K562 (cell line): ENCODE measurements around the gene TEX9. TPM values are rescaled to one million over a fixed set of nuclear protein-coding genes. Genes with fewer than 3 reads are reported as not detected.

Experiments used
- ARHGAP35 ChIP-seq: fragments of 450-650 bp; IDR thresholded peaks from 2 replicates; pipeline ENCODE4 v1.6.1; 2018; ENCODE audit not compliant: partially characterized antibody
- CEBPB ChIP-seq: fragments of 450-650 bp; IDR thresholded peaks from 2 replicates; pipeline ENCODE4 v1.6.1; 2016; ENCODE audit warnings: missing genetic modification characterization, missing compliant biosample characterization
- E2F6 ChIP-seq, 2 experiments: IDR thresholded peaks; 2 replicates each; pipeline ENCODE4 v1.6.1; 2011; ENCODE audit warnings: borderline replicate concordance in 1 of 2, control low read depth in 1 of 2, low read depth in 1 of 2, low read length in 1 of 2, mild to moderate bottlenecking in 1 of 2, mixed read lengths in 1 of 2, moderate library complexity in 1 of 2; ENCODE audit not compliant: insufficient read depth in 1 of 2, insufficient read length in 1 of 2, poor library complexity in 1 of 2, severe bottlenecking in 1 of 2; ENCODE audit errors: extremely low read depth in 1 of 2
- GTF2E2 ChIP-seq: fragments of 200-800 bp; sonication (Bioruptor generic); IDR thresholded peaks from 2 replicates; pipeline ENCODE4 v1.6.1; 2016; ENCODE audit warnings: missing genetic modification characterization, missing compliant biosample characterization
- HIVEP1 ChIP-seq: fragments of 250-450 bp; sonication (Bioruptor Pico); IDR thresholded peaks from 2 replicates; pipeline ENCODE4 v1.4.0; 2020; ENCODE audit warnings: mild to moderate bottlenecking
- HNRNPLL ChIP-seq: fragments of 200-400 bp; formaldehyde crosslinking; IDR thresholded peaks from 2 replicates; pipeline ENCODE4 v1.6.1; 2017; ENCODE audit warnings: low read length, low read depth, mild to moderate bottlenecking; ENCODE audit not compliant: poor library complexity, severe bottlenecking
- POLR2H ChIP-seq: IDR thresholded peaks from 2 replicates; pipeline ENCODE4 v1.6.1; 2016; ENCODE audit warnings: missing genetic modification characterization, low read depth, mild to moderate bottlenecking, control low read depth, missing compliant biosample characterization, moderate library complexity
- RCOR1 ChIP-seq, 2 experiments: IDR thresholded peaks; 2 replicates each; pipeline ENCODE4 v1.6.1; 2012; ENCODE audit warnings: low read depth in 2 of 2, low read length in 2 of 2, borderline replicate concordance in 1 of 2, improper control_type of control experiment in 1 of 2
- REST ChIP-seq, 2 experiments: fragments of 450-650 bp; formaldehyde crosslinking in 1 of 2; IDR thresholded peaks; 2 replicates each; pipeline versions ENCODE4 v1.4.0 to v1.6.1; 2014 to 2020; ENCODE audit warnings: mild to moderate bottlenecking in 2 of 2, borderline replicate concordance in 1 of 2, low read depth in 1 of 2
- SIN3A ChIP-seq, 2 experiments: fragments of 150-350 bp in 1 of 2; IDR thresholded peaks; 2 replicates each; pipeline ENCODE4 v1.6.1; 2011 to 2016; ENCODE audit warnings: borderline replicate concordance in 2 of 2, low read depth in 2 of 2, low read length in 2 of 2, mild to moderate bottlenecking in 2 of 2, moderate library complexity in 2 of 2; ENCODE audit not compliant: control insufficient read depth in 1 of 2
- SIN3B ChIP-seq: fragments of 450-650 bp; IDR thresholded peaks from 2 replicates; pipeline ENCODE4 v1.6.1; 2017; ENCODE audit warnings: low read depth, mild to moderate bottlenecking, moderate library complexity
- SMAD4 ChIP-seq: fragments of 250-450 bp; sonication (Bioruptor Pico); conservative IDR thresholded peaks from 2 replicates; pipeline ENCODE4 v1.8.0; 2021; ENCODE audit warnings: inconsistent platforms, mild to moderate bottlenecking, moderate library complexity
- ZBTB43 ChIP-seq: sonication (generic); formaldehyde crosslinking; IDR thresholded peaks from 2 replicates; pipeline ENCODE4 v1.8.0; 2023; ENCODE audit warnings: mild to moderate bottlenecking, missing genetic modification reagents
- polyA plus RNA-seq, 8 experiments: library from polyadenylated mRNA; depleted of rRNA in 4 of 8; stranded (reverse) in 5 of 8; unstranded in 3 of 8; fragments of >200 nt; fragmentation: Nextera tagmentation in 2 of 8; fragmentation: Illumina TruSeq in 1 of 8; extraction: Ambion mirVana in 2 of 8; extraction: Trizol in 1 of 8; gene quantifications; 2 replicates each; pipeline versions ENCODE4 v1.2.1 to v1.2.3, GENCODE V29; 2011 to 2014; ENCODE audit warnings: inconsistent platforms in 1 of 8, missing spikeins in 1 of 8
- total RNA-seq, 7 experiments: library from RNA; depleted of rRNA in 6 of 7; stranded (reverse); fragments of >200 nt in 6 of 7; fragmentation: Illumina TruSeq in 2 of 7; extraction: Trizol in 2 of 7; gene quantifications; 2 replicates each; pipeline versions ENCODE4 v1.2.1 to v1.2.3, GENCODE V29; 2011 to 2021; ENCODE audit warnings: low replicate concordance in 1 of 7

The TEX9 gene
- total and polyA plus RNA-seq, 9 of the 15 experiments (the other 6 are each of a cell fraction or from before 2014, with no cell fraction given), result 0.93 to 3.6 (median 2.4) TPM

- TF ChIP-seq REST (IDR thresholded peaks at IDR 0.05; ENCODE audit: borderline replicate concordance) (no peak), REST (CRISPR knock-in tag; IDR thresholded peaks at IDR 0.05; ENCODE audit: low read depth) (peak; percentile 76), HNRNPLL (peak; percentile 94), POLR2H (tag) (peak; percentile 71; the same call in 1 of the 2 replicates), CEBPB (peak; percentile 84), SIN3B (0 out of 2 replicates have a peak, but pooled peaks have one; percentile 27), GTF2E2 (no peak), E2F6 (IDR thresholded peaks at IDR 0.05; ENCODE audit: borderline replicate concordance in 1 of 2, extremely low read depth in 1 of 2, insufficient read depth in 1 of 2, insufficient read length in 1 of 2, low read depth in 1 of 2, low read length in 1 of 2, poor library complexity in 1 of 2, severe bottlenecking in 1 of 2) (peak; percentile 62 to 82), RCOR1 (IDR thresholded peaks at IDR 0.05; ENCODE audit: borderline replicate concordance in 1 of 2, low read depth in 2 of 2, low read length in 2 of 2) (peak in 1 of 2 experiments; percentile 89; a peak in 2 of 4 replicates), ARHGAP35 (peak; percentile 40), SMAD4 (CRISPR knock-in tag) (0 out of 2 replicates have a peak, but pooled peaks have one; percentile 42), ZBTB43 (CRISPR knock-in tag) (no peak), SIN3A (IDR thresholded peaks at IDR 0.05; ENCODE audit: borderline replicate concordance in 2 of 2, control insufficient read depth in 1 of 2, low read depth in 2 of 2, low read length in 2 of 2) (peak in 1 of 2 experiments; percentile 74; a peak in 1 of 4 replicates), HIVEP1 (no peak)
Measured at GRCh38 chr15:56365075-56365711, at the start of gene TEX9 (continued).
